T47D (cell line): ENCODE measurements around the gene PPP1R18.

Source experiments
- DNase-seq, 2 experiments: peaks; one replicate each; pipeline versions ENCODE4 v3.0.0 to v3.0.0-alpha.2; 2011 to 2012; ENCODE audit warnings: low read depth in 1 of 2, low spot score in 1 of 2
- JUND ChIP-seq: IDR thresholded peaks from 2 replicates; pipeline ENCODE4 v1.6.1; 2012; ENCODE audit warnings: low read depth
- in situ Hi-C: cut with HindIII; loops from 2 replicates; pipeline ENCODE4 v1.10.0; 2016; ENCODE audit warnings: low sequenced_read_pairs, low pct_unique_long_range_greater_than_20kb

Gene PPP1R18

DNA sequence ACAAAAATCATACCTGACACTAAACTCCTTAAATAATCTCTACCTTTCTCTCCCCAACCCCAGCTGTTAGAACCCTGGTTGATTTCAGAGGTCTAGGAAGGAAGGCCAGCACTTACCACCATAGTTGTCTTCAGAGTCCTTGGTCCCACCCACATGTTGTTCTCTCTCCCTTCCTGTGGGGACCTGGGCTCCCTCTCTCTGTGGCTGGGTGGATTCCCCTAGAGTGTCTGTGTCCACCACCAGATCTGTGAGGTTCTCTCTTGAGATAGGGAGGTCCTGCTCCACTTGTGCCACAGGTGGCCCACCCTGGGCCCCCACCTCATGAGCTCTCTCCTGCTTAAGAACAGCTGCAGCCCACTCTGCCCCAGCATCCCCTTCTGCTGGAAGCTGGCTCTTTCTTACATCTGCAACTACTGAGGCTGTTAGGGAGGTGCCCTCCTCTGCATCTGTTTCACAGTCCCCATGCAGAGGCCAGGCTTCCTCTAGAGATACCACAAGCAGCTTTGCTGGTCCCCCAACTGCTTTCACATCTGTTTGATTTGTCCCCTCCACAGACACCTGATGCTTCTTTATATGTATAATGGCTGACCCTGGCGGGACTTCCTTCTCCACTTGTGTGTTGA lies 25.4 kb upstream of the PPP1R18 start:
- no peak for DNase-seq
- no peak for TF ChIP-seq JUND
- in situ Hi-C loops: no loop called here

DNA sequence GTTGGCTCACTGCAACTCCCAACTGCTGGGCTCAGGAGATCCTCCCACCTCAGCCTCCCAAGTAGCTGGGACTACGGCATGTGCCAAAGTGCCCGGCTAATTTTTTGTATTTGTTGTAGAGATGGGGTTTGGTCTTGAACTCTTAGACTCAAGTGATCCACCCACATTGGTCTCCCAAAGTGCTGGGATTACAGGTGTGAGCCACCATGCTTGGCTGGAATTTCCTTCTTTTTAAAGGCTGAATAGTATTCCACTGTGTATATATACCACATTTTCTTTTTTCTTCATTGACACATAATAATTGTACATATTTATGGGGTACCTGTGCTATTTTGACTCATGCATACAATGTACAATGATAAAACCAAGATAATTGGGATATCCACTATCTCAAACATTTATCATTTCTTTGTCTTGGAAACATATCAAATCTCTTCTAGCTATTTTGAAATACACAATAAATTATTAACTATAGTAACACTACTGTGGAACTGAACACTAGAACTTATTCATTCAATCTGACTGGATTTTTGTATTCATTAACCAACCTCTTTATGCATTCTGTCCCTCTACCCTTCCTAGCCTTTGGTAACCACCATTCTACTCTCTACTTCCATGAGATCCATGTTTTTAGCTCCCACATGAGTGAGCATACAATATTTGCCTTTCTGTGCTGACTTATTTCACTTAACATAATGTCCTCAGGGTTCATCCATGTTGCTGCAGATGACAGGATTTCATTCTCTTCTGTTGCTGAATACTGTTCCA lies 22.8 kb upstream of the PPP1R18 start:
- TF ChIP-seq JUND: no peak
- in situ Hi-C loops: no loop called here
- DNase-seq: no peak

DNA sequence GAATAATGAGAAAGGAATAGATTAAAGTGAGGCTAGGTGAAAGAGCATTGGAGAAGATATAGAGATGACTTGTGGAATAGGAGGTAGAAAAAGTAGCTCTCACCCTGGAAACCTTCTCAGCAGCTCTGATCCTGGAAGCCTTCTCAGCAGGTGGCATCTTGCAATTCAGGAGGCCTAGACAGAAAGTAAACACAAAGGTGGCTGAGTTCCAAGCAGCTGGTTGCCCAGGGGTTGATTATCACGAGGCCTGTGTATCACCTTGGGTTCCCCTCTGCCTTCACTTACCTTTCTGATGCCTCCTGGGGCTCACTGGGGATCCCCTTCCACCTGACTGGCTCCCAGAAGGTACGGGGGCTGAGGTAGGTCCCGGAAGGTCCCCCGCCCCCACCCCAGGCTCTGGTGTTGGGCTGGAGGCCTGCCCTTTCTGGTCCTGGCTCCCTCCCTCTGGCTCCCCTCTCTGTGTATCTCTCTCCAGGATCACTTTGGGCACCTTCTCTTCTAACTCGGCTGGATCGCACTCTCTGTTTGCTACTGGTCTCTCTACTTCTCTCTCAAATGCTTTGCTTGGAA lies 20.9 kb upstream of the PPP1R18 start:
- DNase-seq: no peak
- in situ Hi-C loops: no loop called here
- no peak for TF ChIP-seq JUND

DNA sequence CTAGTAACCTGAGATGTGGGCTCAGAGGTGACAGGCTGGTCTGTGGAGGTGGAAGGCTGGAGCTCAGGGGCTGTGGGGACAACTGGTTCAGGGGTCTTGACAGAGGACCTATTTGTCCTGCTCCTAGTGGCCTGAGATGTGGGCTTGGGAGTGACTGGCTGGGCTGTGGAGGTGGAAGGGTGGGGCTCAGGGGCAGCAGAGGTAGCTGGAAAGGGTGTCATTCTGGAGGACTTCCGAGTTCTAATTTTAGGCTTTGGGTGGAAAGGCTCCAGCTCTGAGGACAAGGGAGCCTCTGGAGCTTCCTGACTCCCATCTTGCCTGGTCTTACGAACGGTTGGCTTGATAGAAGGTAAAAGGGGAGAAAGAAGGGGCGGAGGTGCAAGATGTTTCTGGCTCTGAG lies 19.2 kb upstream of the PPP1R18 start:
- TF ChIP-seq JUND: no peak
- in situ Hi-C loops: no loop called here
- DNase-seq: no peak

DNA sequence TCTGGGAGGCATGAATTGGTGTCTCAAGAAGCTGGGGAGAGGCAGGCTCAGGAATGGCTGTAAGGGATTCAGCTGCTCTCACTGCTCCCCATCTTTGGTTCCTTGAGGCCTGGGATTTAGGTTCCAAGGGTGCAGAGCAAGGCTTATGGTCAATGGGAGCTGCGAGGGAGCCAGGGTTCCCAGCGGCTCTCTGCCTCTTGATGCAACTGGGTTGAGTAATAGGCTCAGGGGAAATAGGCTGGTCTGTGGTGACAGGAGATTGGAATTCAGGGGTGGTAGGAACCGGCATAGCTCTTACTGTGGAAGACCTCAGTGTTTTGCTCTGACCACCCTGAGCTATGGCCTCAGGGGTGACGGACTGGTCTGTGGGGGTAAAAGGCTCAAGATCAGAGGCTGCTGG lies 17.4 kb upstream of the PPP1R18 start:
- in situ Hi-C loops: no loop called here
- no peak for DNase-seq

DNA sequence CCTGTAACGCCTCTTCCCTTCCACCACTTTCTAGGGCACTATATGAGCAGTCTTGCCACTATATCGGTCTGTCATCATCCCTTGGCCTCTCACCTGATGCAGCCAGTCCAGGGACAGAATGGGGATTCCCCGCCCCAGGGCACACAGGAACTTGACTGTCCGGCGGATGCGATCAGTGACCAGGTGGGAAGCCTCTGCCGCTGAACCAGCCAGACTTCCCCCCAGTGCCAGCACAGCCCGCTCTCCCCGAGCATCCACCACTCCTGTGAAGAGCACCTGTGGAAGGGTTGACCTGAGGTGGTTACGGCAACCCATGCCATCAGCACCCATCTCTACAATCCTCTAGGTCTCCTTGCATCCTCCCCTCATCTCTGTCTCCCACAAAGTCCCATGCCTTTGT lies 16.6 kb upstream of the PPP1R18 start:
- DNase-seq: no peak
- no peak for TF ChIP-seq JUND
- in situ Hi-C loops: no loop called here

More for the DNA sequence above, 17.4 kb upstream of the PPP1R18 start:
- no peak for TF ChIP-seq JUND

DNA sequence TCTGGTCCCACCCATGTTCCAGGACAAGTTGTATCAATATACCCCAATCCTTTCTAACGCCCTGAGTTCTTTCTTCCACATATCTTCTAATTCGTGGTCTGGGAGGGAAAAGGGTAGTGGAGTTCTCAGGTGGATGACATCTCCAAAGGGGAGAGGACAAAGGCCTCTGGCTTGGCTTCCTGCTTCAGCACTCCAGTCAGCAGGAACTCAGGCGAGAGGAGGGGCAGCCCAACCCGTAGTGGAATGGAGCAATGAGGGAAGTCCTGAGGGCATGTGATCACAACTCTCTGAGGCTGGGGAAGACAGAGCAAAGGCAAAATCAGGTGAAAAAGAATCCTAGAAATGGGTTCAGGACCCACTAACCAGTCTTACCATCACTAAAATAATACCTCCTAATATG lies 13.9 kb upstream of the PPP1R18 start:
- peak in 1 of 2 experiments; percentile 33 for DNase-seq
- TF ChIP-seq JUND: no peak
- in situ Hi-C loops: no loop called here

DNA sequence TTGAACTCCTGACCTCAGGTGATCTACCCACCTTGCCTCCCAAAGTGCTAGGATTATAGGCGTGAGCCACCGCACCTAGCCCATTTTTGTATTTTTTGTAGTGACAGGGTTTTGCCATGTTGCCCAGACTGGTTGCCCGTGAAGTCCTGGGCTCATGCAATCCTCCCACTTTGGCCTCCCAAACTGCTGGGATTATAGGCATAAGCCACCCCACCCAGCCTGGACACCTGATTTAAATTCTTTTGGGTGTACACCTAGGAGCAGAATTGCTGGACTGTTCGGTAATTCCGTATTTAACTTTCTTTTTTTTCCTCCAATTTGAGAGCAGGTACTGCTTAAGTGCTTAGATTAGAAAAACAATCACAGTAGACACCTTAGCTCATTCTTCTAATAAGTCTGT lies 10.0 kb upstream of the PPP1R18 start:
- no peak for TF ChIP-seq JUND
- DNase-seq: no peak
- in situ Hi-C loops: no loop called here

DNA sequence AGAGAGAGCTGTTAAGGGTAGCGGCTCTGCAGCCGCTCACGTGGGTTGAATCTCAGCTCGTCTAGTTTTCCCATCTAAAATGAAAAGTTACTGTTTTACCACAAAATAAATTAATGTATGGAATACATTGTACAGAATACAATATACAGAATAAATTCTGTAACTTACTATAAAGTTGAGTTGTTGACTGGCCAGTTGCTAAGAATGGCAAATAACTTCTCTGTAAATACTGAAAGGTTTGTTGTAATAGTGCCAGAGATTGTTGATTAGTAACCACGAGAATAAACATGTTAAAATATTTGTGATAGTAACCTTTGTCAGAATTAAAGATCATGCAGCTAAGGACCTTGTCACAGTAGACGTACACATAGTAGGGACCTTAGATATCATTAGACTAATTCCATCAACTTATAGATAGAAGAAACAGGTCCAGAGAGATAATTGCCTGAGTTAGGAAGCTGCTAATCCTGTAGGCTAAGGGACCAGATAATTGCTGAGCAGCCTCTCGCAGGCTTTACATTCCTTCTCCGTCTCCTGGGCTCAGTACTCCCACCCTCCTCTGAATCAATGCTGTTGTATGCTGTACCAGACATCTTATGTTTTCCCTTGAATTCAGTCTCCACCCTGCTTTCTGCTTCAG lies 4.9 kb upstream of the PPP1R18 start:
- in situ Hi-C loops: no loop called here
- peak in 1 of 2 experiments; percentile 46 for DNase-seq
- TF ChIP-seq JUND: no peak

DNA sequence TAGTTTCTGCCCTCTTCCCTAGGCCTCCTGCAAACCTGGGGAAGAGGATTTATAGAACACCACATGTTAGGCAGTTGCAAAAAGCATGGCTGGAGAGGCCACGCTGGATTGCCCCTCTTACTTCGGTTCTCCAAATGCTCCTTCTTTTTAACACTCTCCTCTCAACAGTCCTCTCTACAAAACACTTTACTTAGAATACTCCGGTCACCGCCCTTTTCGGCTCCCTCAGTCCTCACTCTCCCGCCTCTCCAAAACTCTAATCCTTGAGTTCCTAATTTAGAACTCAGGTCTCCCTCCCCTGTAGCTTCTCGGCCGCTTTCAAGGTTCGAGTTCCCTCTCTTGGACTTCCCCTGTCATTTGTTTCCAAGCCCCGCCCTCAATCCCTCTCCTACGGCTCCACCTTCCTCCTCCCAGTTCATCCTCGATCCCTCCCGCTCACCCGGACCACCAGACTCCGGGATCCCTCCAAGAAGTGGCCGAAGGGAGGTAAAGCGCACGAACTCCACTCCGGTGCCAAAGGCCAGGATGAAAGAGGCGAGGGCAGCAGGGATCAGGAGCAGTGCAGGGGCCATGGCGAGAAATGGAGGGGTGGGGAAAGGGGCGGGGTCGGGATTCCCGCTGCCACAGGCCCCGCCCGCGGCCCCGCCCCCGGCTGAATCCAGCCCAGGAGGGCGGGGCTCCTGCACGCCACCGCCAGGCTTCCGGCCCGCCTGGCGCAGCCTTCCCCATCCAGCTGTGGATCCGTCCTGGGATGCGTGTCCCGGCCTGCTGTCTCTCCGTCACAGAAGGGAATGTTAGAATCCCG lies 4.2 kb upstream of the PPP1R18 start, which contains the start of gene NRM:
NRM (minus strand) TSS at position 582 of the 805 bp plus-strand sequence; CDS start at position 572, 10 bp downstream.
- in situ Hi-C loops: no loop called here
- peak; percentile 59 to 89 for DNase-seq
- no peak for TF ChIP-seq JUND

DNA sequence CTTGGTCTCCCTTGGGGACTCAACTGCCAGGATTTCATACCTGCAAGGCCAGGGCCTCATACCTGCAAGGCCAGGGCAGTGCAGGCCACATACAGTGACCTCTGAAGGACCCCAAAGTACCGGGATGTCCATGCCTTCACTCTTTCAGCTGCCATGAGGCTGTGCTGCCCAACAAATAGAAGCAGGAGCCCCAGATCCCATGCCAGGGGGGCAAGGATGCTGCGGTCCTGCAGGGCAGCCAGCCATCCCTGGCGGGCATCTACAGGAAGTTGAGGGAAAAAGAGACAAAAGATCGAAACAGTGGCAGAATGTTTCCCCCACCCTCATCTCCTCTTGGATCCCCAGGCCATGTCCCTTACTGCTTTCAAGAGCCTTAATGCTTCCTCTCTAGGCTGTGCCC lies 3.5 kb upstream of the PPP1R18 start:
- in situ Hi-C loops: no loop called here
- no peak for DNase-seq
- TF ChIP-seq JUND: no peak
